GM18505 (cell line): ENCODE measurements around the gene SETD3.

ENCODE experiments used
- ATAC-seq: cut with Tn5 transposase; IDR thresholded peaks from one replicate; pipeline ENCODE4 v1.9.1; 2021; ENCODE audit not compliant: unreplicated experiment
- POLR2A ChIP-seq: IDR thresholded peaks from 4 replicates; pipeline ENCODE4 v1.6.1; 2011; ENCODE audit warnings: borderline replicate concordance; ENCODE audit not compliant: insufficient read depth, insufficient read length; ENCODE audit errors: extremely low read depth

Gene SETD3

GRCh38 chr14:99426813-99427346, 53.8 kb downstream of the SETD3 start:
- no peak for TF ChIP-seq POLR2A
- no peak for ATAC-seq

- ATAC-seq, result no peak
- TF ChIP-seq POLR2A, result no peak
Measured at GRCh38 chr14:99426265-99426664, 54.4 kb downstream of the SETD3 start.

DNA sequence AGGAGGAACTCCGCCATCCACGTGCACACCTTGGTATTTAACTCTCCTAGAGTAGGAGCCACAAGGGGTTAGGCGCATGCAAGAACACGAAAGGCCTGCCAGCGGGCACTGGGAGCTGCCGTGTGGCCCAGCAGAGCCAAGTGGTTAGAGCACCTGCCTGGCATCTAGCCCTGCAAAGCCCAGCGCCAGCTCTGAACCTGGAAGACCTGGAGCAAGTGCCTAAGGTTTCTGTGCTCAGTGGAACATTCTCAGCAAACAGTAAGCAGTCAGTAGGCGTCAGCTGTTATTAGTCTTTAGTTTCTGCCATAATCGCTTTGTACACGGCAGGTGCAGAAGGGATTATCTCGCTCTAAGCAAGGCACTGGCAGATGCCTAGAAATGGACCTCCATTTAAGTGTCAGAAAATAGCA, 55.4 kb downstream of the SETD3 start:
- no peak for TF ChIP-seq POLR2A
- no peak for ATAC-seq

- no peak for TF ChIP-seq POLR2A
- no peak for ATAC-seq
Measured at GRCh38 chr14:99424306-99424877, 56.3 kb downstream of the SETD3 start.

- TF ChIP-seq POLR2A, result no peak
- ATAC-seq, result no peak
Measured at GRCh38 chr14:99423434-99423833, 57.2 kb downstream of the SETD3 start.

- TF ChIP-seq POLR2A, result no peak
- ATAC-seq, result no peak
Measured at GRCh38 chr14:99422228-99423010, 58.2 kb downstream of the SETD3 start.

GRCh38 chr14:99420711-99421110, 59.9 kb downstream of the SETD3 start:
- no peak for ATAC-seq
- no peak for TF ChIP-seq POLR2A

DNA sequence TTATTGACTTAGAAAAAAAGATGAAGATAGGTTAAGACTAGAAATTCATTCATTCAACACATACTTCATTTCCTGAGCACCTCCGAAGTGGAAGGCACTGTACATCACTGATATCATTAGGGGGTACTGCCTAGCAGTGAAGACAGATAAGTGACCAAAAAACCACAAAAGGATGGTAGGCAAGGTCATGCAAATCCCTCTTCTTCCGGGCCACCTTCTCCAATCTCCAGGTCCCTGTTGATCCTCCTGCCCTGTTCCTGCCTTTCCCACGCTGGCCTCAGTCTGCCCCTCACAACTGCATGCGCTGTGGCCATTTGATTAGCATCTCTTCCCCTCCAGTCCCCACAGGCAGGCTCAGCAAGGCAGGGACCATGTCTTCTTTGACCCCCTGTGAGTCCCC, 60.8 kb downstream of the SETD3 start:
- TF ChIP-seq POLR2A, result no peak
- no peak for ATAC-seq

GRCh38 chr14:99418242-99418641, 62.4 kb downstream of the SETD3 start:
- no peak for ATAC-seq
- TF ChIP-seq POLR2A, result no peak

DNA sequence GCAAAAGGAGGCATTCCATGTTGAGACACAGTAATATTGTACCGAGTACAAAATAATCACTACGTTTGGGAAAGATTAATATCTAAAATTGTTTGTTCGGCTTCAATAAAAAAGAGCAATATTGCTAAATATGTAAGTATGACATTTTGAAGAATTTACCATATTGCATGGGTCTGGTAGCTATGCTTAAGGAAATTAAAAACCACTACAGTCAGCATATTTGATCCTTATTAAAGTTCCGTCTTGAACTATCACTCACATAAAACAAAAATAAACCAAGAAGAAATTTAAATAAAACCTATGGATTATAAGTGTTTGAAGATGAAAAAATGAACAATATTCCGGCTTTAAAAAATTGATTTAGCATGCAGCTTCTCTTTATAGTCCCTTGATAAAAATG, 63.8 kb downstream of the SETD3 start:
- ATAC-seq, result no peak
- no peak for TF ChIP-seq POLR2A

DNA sequence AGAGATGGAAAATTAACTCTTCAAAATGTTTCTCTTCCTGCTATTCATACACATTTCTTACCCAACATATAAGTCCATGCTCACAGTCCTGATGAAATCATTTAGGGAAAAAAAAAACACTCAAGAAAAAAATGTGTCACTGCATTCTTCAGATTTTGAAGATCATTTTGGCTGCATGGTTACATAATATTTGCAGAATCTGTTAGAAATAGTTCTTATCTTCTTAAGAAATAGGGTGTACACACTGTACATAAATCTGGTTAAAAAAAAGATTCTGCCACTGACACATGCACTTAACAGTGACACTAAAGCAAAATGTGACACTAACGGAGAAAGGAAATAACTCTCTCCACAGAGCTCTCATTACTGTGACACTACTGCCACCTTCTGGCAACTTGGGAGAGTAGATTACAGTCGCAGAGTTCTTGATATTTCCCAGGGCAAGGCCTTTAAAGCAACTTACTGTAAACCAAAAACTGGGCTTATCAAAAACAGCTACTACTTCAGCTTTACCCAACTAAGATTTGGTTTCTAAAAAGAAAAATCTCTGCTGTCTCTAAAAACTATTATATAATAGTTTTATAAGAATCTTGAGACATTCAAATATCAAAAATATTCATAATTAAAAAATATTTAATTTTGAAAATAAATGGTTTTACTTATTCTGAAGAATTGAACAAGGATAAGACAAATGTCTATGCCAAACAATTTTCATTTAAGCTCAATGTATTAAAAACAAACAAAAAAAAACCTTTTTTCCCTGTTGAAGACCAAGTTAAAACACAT, 65.0 kb downstream of the SETD3 start:
- TF ChIP-seq POLR2A, result no peak
- peak; percentile 81 for ATAC-seq

GRCh38 chr14:99413911-99414310, 66.7 kb downstream of the SETD3 start:
- no peak for TF ChIP-seq POLR2A
- no peak for ATAC-seq

DNA sequence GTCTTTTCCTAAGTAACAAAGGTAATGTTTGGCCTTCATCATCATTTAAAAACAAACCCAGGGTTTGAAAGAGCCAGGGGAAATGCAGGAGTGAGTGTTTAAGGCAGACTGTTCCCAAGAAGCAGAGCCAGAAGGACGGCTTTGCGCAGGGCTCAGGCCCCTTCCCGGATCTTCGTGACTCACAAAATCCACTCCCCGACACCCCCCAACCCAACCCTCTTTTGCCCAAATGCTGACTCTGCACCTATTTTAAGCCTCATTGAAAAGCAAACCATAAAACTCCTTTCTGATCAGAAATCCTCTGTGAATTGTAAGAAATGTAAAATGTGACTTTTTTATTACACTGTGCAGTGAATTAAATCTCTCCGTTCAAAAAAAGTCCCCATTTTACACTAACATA, 67.5 kb downstream of the SETD3 start:
- no peak for ATAC-seq

More for the DNA sequence above, 67.5 kb downstream of the SETD3 start:
- no peak for TF ChIP-seq POLR2A
